PFSK-1 (cell line): Measurements from ENCODE around the gene PPP3CA.

Source experiments
- POLR2AphosphoS5 ChIP-seq: IDR thresholded peaks from 2 replicates; pipeline ENCODE4 v1.6.1; 2012; ENCODE audit warnings: low read depth, mild to moderate bottlenecking, control low read depth, low read length, moderate library complexity
- SIN3A ChIP-seq: IDR thresholded peaks from 2 replicates; pipeline ENCODE4 v1.6.1; 2012; ENCODE audit warnings: mild to moderate bottlenecking, low read length, moderate library complexity, borderline replicate concordance; ENCODE audit not compliant: insufficient read depth
- TF ChIP-seq, protein P1 (sequence below), 2 experiments: IDR thresholded peaks; 2 replicates each; pipeline versions ENCODE4 v1.6.1 to v1.8.0; 2011 to 2012; ENCODE audit warnings: low read depth in 2 of 2, low read length in 2 of 2, control low read depth in 1 of 2, inconsistent platforms in 1 of 2, mild to moderate bottlenecking in 1 of 2, moderate library complexity in 1 of 2; ENCODE audit not compliant: insufficient read depth in 1 of 2

DNA sequence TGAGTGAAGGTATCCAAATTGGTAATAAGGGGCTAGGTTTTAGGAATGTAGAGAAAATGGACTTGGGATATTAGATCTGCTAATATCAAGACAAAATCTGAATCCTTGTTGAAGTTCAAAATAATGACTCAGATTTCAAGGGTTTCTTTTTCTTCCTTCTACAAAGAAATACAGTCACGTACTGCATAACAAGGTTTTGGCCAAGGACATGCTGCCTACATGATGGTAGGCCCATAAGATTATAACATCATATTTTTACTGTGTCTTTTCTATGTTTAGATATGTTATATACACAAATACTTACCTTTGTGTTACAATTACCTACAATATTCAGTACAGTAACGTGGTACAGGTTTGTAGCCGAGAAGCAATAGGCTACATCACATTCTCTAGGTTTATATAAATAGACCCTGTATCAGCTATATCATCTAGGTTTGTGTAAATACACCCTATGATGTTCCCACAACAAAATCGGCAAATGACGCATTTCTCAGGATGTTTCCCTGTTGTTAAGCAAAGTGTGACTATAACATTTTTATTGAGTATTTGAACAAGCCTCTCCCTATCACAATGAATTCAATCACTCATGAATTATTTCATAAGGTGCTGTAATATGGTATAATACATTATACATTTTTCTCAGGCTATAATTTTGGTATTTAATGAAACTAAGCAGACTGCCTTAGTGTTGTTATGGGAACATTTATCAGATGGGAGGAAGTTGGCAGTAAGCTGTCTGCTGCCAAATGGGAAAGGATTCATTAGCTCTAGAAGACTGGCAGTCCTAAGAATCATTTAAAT is 186.3 kb downstream of the PPP3CA start:
- TF ChIP-seq, protein P1, sequence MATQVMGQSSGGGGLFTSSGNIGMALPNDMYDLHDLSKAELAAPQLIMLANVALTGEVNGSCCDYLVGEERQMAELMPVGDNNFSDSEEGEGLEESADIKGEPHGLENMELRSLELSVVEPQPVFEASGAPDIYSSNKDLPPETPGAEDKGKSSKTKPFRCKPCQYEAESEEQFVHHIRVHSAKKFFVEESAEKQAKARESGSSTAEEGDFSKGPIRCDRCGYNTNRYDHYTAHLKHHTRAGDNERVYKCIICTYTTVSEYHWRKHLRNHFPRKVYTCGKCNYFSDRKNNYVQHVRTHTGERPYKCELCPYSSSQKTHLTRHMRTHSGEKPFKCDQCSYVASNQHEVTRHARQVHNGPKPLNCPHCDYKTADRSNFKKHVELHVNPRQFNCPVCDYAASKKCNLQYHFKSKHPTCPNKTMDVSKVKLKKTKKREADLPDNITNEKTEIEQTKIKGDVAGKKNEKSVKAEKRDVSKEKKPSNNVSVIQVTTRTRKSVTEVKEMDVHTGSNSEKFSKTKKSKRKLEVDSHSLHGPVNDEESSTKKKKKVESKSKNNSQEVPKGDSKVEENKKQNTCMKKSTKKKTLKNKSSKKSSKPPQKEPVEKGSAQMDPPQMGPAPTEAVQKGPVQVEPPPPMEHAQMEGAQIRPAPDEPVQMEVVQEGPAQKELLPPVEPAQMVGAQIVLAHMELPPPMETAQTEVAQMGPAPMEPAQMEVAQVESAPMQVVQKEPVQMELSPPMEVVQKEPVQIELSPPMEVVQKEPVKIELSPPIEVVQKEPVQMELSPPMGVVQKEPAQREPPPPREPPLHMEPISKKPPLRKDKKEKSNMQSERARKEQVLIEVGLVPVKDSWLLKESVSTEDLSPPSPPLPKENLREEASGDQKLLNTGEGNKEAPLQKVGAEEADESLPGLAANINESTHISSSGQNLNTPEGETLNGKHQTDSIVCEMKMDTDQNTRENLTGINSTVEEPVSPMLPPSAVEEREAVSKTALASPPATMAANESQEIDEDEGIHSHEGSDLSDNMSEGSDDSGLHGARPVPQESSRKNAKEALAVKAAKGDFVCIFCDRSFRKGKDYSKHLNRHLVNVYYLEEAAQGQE (IDR thresholded peaks at IDR 0.05; ENCODE audit: insufficient read depth in 1 of 2, low read depth in 2 of 2, low read length in 2 of 2) = no peak
- TF ChIP-seq POLR2AphosphoS5 = no peak
- TF ChIP-seq SIN3A = no peak
